Bone marrow (tissue), 2 donors: ENCODE results near the gene EGLN1.
"Not testable (repeated sequence)": the region's sequence is repeated elsewhere in the genome, so short reads cannot be mapped to it uniquely, and the experiment has no call there.

Experiments used
- DNase-seq, 2 donors: peaks; one replicate each; lab custom pipeline; 2025; lab: John Stamatoyannopoulos, UW

The EGLN1 gene

DNA sequence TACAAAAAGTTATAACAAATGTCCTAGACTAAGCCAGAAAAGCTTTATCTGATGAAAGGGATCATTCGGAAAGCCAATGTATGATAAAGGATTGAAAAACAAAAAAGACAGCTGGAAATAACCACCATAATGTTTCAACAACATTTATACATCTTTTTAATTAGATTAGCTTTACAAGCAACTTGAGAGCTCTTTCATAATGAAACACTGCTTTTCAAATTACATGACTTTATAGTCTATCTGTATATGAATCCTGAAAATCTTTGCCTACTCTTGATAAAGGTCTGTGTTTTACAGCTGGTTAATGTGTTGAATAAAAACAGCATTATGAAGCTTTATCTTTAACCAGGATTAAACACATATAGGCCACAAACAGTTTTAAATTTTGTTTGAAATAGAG lies 58.5 kb downstream of the EGLN1 start:
- no peak for DNase-seq

DNA sequence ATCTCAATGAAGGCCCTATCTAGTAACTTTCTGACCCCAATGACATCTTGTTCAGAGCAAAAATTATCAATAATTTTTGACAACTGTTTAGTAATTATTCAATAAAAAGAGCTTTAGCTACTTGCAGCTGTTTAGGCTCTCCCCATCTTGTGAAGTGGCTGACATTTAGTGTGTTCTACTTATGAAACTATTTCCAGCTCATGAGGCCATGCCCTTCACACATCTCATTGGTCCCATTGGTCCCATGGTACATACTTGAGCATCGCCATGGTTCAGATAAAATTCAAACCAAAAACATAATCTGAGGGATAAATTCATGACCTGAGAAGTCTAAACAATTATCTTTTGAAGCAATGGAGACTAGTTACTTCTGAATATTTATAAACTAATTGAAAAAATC lies 59.8 kb downstream of the EGLN1 start:
- DNase-seq: no peak

DNA sequence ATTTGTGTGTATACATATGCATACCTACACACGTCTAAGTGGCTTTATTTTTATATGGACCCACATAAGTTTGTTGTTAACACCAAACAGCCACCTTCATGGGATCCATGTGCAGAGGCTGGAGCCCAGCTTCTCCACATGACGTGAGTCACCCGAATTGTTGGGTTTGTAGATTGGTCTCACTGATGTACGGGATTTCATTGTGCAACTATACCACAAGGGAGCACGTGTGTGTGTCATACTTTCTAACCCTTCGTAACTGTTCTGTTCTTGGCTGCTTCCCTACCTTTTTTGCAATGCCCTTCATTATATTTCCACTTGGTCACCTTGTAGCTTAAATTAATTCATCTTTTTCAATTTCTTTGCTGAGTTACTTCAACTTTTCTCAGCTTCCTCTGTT lies 63.0 kb downstream of the EGLN1 start:
- no peak for DNase-seq

DNA sequence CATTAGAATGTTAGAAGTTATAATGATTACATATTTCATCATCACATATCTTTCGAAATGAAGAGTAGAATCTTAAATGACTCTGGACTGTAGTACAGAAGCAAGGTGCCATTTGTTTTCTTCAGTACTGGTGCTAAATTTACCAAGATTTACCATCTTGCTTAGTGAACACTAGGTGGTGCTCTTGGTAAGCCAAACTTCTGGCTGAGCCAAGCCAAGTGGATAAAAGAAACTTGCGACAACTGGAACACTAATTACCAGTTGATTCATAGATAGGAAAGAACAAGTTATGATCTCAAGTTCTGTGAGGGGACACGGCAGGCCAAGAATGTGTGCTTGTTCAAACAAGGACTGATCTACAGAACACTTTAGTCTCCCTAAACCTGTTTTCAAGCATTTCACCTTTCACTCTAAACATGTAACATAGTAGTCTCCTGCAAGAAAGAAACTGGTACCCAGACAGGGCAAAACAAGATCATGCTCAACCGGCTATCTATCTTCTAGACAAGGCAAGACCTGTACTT lies 64.2 kb downstream of the EGLN1 start:
- DNase-seq: peak in 1 of 2 donors; percentile 61

DNA sequence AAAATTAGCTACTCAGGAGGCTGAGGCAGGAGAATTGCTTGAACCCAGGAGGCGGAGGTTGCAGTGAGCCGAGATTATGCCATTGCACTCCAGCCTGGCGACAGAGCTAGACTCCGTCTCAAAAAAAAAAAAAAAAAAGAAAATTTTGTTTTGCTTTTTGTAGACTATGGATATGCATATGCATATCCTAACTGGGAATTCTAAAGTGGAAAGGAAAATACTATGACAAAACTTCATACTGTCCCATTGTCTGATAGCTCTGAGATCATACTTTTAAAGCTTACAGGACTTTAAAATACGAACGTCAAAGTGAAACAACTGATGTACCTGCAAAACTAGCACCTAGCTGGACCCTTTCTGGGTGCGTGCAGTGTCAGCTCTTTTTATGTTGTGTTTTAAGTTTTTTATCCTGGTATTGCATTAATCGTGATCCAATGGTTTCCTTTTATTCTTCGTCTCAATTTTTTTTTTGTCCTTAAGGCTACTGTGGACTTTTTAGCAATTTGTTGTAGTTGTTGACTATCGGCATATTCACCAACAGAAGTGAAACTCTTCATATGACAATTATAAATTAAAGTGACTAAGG lies 64.8 kb downstream of the EGLN1 start:
- no peak for DNase-seq

DNA sequence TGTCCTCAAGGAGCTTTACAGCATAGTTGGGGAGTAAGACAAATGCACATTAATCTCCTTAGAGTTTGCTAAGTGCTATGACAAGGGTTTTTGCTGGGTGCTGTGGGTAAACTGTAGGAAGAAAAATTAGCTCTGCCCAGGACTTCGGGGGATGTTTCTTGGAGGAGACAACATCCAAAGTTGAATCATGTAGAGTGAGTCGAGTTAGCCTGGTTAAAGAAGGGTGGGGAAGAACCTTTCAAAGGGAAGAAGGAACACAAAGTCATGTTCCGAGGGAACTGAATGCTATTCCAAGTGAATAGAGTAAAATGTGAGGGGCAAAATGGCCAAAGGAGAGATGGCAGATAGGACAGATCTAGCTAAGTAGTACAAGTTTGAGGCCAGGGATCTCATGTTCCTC lies 66.9 kb downstream of the EGLN1 start:
- no peak for DNase-seq

DNA sequence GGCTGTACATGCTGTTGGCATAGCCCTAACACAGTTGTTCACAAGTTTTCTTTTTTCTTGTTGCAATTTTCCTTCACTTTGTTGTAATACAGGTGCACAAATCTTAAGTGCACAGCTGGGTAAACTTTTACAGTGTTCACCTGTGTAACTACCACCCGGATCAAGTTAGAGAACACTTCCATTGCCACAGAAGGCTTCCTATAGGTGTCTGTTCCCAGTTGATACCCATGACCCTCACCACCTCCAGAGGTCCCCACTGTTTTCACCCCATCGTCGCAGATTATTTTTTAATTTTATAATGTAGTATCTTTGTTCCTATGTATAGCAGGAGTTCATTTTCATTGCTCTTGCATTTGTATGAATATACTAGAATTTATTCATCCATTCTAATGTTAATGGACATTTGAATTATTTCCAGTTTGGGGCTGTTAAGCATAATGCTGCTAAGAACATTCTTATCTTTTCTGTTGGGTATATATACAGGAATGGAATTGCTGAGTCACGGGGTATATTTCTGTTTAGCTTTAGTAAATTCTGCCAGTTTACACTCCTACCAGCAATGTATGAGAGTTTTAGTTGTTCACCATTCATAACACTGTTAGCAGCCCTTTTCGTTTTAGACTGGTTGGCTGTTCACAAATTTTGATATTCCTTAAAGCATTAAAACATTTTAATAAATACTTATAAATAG lies 67.6 kb downstream of the EGLN1 start:
- DNase-seq: no peak

DNA sequence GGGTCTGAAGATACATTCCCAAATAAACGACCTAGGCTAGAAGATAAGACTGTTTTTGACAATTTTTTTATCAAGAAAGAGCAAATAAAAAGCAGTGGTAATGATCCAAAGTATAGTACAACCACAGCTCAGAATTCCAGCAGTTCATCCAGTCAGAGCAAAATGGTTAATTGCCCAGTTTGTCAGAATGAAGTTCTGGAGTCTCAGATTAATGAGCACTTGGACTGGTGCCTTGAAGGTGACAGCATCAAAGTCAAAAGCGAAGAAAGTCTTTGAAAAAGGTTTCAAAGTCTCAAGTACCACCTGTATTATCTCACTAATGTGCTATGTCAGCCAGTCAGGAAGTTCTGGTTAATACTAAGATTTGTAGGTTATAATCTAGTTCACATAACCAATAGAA lies 69.0 kb downstream of the EGLN1 start:
- DNase-seq: no peak

DNA sequence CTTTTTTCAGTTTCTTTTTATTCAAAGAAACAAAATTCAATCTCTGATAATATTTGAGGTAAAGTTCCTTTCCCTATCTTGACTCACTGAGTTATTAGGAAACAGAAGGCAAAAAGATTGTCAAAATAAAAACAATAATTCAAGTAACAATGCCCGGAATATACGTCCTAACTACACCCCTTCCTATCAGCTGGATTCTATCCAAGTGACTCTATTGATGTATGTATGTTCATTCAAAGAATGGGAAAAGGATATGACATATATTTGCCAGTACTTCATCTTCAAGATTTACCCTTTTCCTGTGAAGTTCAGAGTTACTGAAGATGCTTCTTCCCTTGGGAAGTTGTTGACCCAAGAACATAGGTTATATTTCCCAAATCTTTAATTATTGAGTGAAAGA lies 70.3 kb downstream of the EGLN1 start:
- DNase-seq: no peak

DNA sequence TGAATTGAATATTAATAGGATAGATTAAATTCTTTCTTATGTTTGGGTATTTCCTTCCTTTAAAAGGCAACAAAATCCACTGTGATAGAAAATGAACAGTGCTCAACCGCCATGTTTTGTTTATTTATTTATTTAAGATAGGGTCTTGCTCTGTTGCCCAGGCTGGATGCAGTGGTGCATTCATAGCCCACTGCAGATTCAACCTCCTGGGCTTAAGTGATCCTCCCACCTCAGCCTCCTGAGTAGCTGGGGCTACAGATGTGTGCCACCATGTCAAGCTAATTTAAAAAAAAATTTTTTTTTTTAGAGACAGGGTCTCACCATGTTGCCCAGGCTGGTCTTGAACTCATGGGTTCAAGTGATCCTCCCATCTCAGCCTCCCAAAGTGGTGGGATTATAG lies 73.2 kb downstream of the EGLN1 start:
- not testable (repeated sequence) for DNase-seq

DNA sequence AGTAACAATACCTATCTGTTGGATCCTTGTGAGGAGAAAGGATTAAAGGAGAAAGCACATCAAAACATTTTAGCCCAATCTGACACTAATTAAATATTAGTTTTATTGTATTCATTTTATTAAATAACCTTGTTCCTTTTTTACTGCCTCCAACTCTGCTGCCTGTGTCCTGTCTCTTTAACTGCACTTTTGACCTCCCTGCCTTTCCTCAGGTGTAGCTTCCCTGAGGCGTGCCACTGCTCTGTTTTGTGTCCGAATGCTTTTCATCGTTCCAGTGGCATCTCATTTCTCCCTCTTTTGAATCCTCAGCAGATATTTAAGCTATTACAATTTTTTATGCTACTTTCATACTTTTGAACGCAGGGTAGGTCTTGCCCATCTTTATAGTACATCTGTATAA lies 73.6 kb downstream of the EGLN1 start:
- no peak for DNase-seq

DNA sequence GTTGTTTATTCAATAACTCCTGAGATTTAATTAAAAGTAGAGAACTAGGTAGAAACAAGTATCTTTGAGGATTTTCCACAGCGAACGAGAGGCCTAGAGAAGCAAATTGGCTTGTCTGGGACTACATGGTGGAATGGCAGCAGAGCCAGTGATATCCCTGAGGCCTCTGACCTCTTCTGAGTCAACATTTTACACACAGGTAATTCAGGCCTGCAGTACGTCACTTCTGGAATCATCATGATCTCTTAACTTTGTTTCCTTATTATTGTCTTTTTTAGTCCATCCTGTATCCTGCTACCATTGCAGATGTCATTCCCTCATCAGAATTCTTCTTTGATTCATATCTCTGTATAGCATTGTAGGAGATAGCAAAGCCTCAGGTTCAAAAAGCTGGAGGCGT lies 74.1 kb downstream of the EGLN1 start:
- no peak for DNase-seq

DNA sequence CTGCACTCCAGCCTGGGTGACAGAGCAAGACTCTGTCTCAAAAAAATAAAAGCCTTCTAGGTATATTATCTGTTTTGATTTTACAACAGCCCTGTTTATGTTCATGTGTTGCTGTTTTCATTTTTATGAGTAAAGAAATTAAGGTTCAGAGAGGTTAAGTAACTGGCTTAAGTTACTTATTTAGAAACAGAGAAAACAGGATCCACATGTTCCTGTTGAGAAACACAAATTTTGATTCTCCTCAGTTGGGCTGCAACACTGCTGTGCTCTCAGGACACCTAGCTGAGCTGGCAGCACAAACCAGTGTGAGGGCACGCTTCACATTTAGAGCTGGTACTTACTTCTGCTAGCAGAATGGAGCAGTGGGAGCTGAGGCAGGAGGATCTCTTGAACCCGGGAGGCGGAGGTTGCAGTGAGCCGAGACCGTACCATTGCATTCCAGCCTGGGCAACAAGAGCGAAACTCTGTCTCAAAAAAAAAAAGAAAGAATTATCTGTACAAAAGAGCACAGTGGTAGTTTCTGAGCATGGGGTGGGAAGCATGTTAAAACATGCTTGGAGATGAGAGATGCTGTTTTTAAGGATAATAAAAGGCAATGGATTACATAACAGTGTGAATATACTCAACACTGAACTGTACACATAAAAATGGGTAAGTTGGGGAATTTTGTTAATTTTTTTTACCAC lies 81.6 kb downstream of the EGLN1 start:
- DNase-seq: no peak

DNA sequence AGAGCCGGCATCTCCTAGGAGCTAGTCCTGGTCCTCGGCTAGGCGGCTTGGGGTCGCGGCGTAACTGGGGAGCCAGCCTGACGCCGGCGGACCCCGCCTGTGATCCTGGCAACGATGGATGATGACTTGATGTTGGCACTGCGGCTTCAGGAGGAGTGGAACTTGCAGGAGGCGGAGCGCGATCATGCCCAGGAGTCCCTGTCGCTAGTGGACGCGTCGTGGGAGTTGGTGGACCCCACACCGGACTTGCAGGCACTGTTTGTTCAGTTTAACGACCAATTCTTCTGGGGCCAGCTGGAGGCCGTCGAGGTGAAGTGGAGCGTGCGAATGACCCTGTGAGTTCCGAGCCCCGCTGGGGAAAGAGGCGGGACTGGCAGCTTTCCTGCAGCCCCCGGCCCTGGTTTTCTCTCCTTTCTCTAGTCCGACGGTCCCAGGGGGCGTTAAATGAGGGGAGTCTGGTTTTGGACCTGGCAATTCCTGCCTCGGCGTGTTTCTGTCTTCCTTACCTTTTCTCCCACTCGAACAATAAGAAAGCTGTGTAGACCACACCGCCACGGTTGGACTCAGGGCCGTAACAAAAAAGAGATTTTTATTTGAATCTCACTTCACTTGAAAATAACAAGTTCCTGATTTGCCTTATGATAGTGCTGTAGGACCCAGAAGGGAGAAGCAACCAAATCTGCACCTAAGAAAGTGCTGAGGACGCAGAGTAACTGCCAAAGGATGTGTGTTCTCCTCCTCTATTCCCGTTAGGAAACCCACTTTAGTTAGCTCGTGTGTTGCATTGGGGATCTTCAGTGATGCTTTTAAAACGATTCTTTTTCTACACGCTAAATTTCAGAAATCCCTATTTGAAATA lies 83.6 kb downstream of the EGLN1 start, which contains the start of gene SPRTN:
TSS of gene SPRTN (plus strand) at position 24 of the 859 bp plus-strand sequence. CDS start at position 115, 91 bp downstream.
- DNase-seq: no peak

DNA sequence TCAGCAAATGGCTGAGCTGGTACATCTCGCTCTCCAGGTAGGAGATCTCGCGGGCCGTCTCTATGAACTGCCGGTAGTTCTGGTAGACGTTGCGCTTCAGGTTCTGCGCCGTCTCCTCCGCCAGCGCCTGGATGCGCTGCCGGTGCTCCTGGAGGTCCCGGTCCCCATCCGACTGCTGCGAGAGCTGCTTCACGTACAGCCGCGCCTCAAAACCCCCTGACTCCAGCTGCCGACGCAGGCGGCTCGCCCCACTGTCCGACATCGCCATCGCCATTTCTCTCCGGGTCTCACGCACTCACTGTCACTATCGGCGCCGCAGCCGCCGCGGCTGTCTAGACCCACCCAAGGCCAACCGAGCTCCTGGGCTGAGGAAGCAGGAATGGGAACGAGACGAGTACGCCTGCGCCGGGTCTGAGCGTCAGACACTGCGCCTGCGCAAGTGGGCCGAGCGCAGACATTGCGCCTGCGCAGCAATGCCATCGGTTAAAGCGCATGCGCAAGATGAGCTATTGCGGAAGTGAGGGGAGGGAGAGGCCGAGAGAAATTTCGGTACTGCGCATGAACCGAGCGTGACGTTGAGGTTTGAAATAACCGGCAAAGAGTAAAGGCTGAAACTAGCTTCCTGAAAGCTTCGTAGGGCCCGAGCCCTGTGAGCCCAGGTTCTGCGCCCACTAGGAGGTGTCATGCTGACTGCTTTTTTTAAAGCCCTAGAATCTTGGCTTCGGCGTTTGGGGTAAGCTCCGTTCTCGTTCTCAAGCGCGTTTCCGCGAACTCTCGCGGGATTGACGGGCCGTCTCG lies 84.4 kb downstream of the EGLN1 start, which contains the start of gene EXOC8:
TSS of gene EXOC8 (minus strand) at position 381 of the 798 bp plus-strand sequence. CDS start at position 274, 107 bp downstream.
- peak; percentile 95 to 98 for DNase-seq

DNA sequence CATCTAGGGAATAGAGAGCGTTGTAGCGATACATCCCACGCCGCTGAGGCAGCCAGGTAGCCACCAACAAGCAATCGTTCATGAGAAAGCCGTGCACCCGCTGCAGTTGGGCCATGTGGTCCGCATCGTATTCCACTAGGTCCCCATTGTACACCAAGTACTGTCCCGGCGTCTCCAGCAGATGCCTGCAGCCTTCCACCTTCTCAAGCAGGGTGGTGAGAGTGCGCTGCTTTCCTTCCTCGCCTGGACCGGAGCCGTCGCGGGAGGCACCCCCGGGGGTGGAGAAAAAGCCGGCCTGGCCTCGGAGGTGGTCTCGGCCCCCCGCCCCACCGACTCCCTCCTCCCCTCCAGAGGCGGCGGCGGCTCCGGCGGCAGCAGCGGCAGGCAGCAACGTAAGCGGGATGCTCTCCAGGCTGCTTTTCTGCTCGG lies 85.0 kb downstream of the EGLN1 start:
- DNase-seq: no peak

DNA sequence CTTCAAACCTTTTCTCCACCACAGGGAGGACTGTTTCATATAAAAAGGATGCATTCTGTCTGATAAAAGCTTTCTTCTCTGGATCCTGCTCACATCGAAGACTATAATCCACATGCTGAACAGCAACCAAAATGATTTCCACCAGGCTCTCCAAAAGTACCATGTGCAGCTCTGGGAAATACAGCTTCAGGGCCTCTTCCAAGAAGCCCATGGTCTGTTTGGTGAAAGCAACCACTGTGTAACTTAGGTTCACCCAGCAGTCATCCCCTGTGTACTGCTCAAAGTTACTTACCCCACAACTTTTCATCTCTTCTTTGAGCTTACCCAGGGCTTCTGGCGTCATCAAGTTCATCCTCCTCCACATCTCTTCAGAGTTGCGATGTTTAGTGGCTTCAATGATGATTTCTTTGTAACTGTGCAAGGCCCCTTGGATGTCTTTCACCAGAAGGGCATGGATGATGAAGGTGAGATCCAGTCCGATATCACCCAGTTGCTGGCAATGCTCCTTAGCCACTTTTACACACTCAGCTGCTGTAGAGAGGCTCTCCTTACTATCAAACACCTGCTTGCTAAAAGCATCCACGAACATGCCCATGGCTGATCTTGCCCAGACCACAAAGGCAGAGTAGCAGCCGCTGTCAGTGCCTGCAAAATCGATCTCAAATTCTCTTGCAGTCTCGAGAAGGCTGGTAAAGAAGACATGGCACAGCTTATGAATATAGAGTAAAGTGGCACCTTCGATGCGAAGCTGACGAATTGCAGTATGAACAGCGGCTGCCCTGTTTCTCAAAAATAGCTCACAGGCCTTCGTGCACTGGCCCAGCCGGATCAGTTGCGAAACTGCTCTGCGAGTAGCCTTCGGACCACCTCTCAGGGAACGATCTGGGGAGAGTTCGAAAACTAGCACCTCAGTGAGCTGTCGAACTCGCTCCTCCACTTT lies 86.2 kb downstream of the EGLN1 start:
- DNase-seq: no peak

DNA sequence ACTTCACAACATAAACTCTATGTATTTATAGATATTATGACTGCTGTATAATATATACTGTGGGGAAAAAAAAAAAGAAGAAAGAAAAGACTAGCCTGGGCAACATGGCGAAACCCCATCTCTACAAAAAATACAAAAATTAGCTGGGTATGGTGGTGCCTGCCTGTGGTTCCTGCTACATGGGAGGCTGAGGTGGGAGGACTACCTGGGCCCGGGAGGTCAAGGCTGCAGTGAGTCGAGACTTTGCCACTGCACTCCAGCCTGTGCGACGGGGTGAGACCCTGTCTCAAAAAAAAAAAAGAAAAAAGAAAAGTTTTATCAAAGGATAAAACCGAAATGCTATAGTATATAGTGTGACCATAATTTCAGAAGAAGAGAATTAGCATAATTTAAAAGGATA lies 87.1 kb downstream of the EGLN1 start:
- DNase-seq: no peak

DNA sequence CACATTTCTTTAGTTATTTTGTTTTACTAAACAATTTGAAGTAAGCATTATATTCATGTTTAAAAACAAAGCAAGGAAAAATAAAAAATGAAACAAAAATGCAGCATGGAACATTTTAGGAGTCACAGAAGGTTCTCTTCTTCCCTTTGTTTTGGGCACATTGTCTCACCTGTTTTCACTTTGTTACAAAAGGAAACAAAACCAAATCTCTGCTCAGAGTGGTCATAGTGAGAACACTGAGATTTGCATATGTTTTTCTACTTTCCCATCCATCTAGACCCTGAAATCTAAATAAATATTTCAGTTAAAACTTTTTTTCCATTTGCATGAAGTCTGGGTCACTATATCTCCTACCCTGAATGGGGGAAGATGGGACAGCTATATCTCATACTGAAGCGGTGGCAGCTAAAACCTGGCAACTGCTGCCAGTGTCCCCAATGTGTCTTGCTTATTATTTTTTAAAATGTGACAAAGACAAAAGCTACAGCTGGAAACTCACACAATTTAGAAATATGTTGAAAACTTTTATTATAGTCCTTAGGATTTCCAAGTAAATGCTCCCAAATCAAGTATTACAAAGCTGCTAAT lies 87.9 kb downstream of the EGLN1 start:
- DNase-seq: no peak

DNA sequence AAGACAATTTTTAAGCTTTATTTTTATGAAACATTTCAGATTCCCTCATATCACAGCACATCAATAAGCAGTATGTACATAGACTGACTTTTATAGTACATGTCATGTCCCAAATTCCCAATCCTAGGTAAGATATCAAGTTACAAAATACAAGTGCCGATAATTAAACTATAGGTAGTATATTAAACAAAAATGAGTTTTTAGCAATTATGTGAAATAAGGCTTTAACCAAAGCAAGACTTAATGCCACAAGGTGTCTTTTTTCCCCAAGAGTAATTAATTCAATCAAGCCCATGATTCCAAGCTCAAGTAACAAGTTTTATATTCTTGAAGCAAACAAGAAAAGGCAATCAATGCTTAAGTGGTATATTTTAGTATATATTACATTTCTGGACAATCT lies 89.3 kb downstream of the EGLN1 start:
- DNase-seq: no peak
